HT-29 (cell line): ENCODE results near the gene GAL3ST2. TPM values are rescaled to one million over a fixed set of nuclear protein-coding genes. Genes with fewer than 3 reads are reported as not detected.
"Not testable (repeated sequence)": the region's sequence is repeated elsewhere in the genome, so short reads cannot be mapped to it uniquely, and the experiment has no call there.

ENCODE experiments used
- DNase-seq: peaks from one replicate; pipeline ENCODE4 v3.0.0-alpha.2; 2015; ENCODE audit warnings: low spot score
- total RNA-seq: library from RNA; depleted of rRNA; stranded (reverse); fragments of >200 nt; shearing (Covaris generic); gene quantifications from 2 replicates; pipeline ENCODE4 v1.2.3, GENCODE V29; 2014

Gene GAL3ST2
- total RNA-seq, 1 experiment from 2014 or later: not detected

GRCh38 chr2:241748468-241749256, 28.0 kb upstream of the GAL3ST2 start:
- DNase-seq: no peak

- no peak for DNase-seq
Observed at GRCh38 chr2:241750076-241750840, 26.4 kb upstream of the GAL3ST2 start.

- DNase-seq: no peak
Observed at GRCh38 chr2:241751152-241751551, 25.5 kb upstream of the GAL3ST2 start.

DNA sequence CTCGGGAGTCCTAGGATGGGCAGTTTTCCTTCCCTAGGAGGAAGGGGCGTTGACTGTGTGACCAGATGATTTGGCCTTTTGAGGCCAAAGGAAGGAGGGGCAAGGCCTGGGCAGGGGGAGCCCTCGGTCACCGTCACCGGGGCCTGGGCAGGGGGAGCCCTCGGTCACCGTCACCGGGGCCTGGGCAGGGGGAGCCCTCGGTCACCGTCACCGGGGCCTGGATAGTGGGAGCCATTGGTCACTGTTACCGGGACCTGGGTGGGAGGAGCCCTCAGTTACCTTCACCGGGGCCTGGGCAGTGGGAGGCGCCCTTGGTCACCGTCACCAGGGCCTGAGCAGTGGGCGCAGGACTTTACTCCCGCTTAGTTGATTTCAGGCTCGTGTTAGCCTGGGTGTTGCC, 24.8 kb upstream of the GAL3ST2 start:
- DNase-seq: no peak

GRCh38 chr2:241752253-241752652, 24.4 kb upstream of the GAL3ST2 start:
- DNase-seq: no peak

DNA sequence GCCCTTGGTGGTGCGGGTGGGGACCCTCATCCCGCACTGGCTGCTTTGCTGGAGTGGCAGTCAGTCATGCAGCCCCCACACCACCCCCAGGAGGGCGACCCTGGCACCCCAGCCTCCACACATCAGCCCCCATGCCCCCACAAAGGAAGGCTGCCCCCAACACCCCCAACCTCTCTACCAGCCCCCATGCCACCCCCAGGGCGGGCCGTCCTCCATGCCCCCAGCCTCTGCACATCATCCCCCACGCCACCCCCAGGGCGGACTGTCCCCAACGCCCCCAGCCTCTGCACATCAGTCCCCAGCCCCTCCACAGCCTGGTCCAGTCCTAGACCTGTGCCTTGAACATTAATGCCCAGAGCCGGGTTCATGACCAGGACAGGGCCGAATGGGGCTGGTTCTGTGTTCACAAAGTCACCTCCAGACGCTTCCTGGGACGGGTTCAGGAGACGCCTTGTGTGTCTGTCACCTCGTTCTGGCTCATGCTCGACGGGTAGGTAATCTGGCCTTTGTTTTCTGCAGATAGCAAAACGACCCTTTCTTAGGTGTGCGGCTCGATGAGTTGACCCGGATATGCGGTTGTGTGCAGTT, 23.8 kb upstream of the GAL3ST2 start:
- DNase-seq: no peak

- no peak for DNase-seq
Observed at GRCh38 chr2:241753493-241753892, 23.1 kb upstream of the GAL3ST2 start.

DNA sequence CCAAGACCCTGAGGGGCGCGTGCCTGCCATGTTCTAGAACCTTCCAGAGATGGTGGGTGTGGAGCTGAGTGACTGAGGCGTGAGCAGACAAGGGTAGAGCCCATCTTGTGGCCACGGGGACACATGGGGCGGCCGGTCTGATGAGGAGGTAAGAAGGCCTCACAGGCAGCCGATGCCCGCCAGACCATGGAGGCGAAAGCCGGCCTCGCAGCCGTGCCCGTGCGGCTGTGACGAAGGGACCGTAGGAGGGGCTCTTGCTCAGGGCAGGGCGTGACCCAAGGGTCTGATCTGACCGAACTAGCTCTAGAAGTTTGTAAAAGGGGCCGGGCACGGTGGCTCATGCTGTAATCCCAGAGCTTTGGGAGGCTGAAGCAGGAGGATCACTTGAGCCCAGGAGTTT, 22.6 kb upstream of the GAL3ST2 start:
- DNase-seq: no peak

DNA sequence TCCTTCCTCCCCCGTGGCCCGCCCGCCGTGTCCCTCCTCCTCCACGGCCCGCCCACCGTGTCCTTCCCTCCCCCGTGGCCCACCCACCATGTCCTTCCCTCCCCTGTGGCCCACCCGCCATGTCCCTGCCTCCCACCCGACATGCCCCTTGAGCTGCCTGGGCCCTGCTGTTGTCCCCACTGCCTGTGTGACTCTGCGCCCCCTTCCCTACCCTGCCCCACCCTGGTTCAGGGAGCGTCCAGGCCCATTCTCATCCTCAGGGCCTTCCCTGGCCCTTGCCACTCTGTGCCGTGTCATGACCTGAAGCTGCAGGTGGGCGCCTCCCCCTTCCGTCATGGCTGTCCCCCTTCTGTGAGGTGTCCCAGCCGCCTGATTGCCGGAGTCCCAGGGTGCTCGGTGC, 21.5 kb upstream of the GAL3ST2 start:
- no peak for DNase-seq

DNA sequence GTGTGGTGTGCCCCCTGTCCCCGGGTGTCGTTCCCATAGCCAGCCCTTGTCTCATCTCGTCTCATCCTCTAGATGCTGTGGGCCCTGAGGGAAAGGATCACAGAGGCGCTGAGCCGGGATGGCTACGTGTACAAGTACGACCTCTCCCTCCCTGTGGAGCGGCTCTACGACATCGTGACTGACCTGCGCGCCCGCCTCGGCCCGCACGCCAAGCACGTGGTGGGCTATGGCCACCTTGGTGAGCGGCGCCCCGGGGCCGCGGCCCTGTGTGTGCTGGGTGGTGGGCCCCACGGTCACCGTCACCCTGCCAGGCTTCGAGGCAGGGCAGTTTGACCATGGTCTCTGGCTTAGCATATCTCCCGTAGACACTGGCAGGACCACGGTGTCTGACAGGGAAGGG, 20.8 kb upstream of the GAL3ST2 start:
- no peak for DNase-seq

- DNase-seq: no peak
Observed at GRCh38 chr2:241759067-241759807, 17.4 kb upstream of the GAL3ST2 start.

- DNase-seq: not testable (repeated sequence)
Observed at GRCh38 chr2:241759893-241760292, 16.7 kb upstream of the GAL3ST2 start.

DNA sequence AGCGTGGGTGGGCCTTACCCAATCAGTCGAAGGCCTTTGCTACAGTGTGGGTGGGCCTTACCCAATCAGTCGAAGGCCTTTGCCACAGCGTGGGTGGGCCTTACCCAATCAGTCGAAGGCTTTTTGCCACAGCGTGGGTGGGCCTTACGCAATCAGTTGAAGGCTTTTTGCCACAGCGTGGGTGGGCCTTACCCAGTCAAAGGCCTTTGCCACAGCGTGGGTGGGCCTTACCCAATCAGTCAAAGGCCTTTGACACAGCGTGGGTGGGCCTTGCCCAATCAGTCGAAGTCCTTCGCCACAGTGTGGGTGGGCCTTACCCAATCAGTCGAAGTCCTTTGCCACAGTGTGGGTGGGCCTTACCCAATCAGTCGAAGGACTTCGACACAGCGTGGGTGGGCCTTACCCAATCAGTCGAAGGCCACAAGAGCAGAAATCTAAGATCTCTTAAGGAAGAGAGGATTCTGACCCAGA, 16.3 kb upstream of the GAL3ST2 start:
- no peak for DNase-seq

GRCh38 chr2:241762321-241762932, 14.2 kb upstream of the GAL3ST2 start:
- no peak for DNase-seq

DNA sequence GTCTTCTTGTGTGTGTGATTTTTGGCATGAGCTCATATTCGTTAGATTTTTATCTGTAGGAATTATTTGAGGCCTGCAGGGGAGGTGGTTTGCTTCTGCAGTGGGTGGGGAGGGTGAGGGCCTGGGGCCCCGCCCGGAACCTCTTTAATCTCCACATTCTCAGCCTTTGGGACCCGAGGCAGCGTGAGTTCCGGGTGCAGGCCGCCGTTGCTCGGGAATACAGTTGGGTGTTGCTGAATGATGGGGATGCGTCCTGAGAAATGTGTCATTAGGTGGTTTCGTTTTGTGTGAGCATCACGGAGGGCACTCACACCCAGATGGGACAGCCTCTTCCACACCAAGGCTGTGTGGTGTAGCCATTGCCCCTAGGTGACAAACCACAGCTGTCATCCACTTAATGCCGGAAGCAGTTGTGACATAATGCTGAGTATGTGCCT, 13.7 kb upstream of the GAL3ST2 start:
- DNase-seq: no peak

- DNase-seq: no peak
Observed at GRCh38 chr2:241763551-241764274, 12.9 kb upstream of the GAL3ST2 start.

GRCh38 chr2:241764275-241765241, 12.1 kb upstream of the GAL3ST2 start:
- DNase-seq: no peak

DNA sequence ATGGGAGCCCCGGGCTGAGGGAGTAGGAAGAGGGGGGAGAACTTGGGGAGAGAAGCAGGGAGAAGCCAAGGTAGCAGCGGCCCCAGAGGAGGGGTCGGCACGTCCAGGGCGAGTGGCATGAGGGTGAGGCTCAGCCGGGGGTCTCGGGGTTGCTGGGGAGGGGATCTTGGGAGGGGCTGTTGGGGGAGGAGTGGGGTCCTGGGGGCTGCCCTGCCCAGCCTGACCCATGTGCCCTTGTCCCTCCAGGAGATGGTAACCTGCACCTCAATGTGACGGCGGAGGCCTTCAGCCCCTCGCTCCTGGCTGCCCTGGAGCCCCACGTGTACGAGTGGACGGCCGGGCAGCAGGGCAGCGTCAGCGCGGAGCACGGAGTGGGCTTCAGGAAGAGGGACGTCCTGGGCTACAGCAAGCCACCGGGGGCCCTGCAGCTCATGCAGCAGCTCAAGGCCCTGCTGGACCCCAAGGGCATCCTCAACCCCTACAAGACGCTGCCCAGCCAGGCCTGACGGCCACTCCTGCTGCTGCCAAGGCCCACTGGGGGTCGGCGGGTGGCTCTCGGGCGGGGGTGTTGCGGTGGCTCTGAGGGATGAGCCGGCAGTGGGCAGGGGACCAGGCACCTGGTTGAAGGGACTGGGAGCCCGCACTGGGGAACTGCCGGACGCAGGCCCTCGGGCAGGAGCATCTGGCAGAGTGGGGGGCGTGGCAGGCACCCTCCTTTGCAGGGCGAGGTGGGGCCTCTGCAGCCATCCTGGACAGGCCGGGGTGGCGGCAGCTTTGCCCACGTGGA, 9.0 kb upstream of the GAL3ST2 start:
- DNase-seq: no peak
